Uterus (tissue), 4 donors: ENCODE results near the gene WASHC4. TPM values are rescaled to one million over a fixed set of nuclear protein-coding genes. Genes with fewer than 3 reads are reported as not detected.

Source experiments
- DNase-seq, 2 donors: peaks; one replicate each; pipeline ENCODE4 v3.0.0-alpha.2; 2019 to 2020
- H3K27ac ChIP-seq, 2 donors: fragments of 200-600 bp; sonication (generic); 1 replicate in 1 of 2; 2 replicates in 1 of 2; pipeline ENCODE4 v1.5.1; 2016 to 2018
- H3K27me3 ChIP-seq, 2 donors: fragments of 200-600 bp; sonication (generic); one replicate each; pipeline ENCODE4 v1.5.1; 2018 to 2019; ENCODE audit warnings: control low read depth in 1 of 2
- H3K36me3 ChIP-seq, 2 donors: fragments of 200-600 bp; sonication (generic); one replicate each; pipeline ENCODE4 v1.5.1; 2019; ENCODE audit warnings: control low read depth in 1 of 2
- H3K4me1 ChIP-seq, 2 donors: fragments of 200-600 bp; sonication (generic); one replicate each; pipeline ENCODE4 v1.5.1; 2018 to 2019; ENCODE audit warnings: control low read depth in 1 of 2
- H3K4me3 ChIP-seq, 2 donors: fragments of 200-600 bp; sonication (generic); 1 replicate in 1 of 2; 2 replicates in 1 of 2; pipeline ENCODE4 v1.5.1; 2018 to 2019; ENCODE audit warnings: mild to moderate bottlenecking in 1 of 2
- H3K9me3 ChIP-seq, 2 donors: fragments of 200-600 bp; sonication (generic); one replicate each; pipeline ENCODE4 v1.5.1; 2019; ENCODE audit warnings: control low read depth in 1 of 2
- POLR2A ChIP-seq, 2 donors: fragments of 450-650 bp; IDR thresholded peaks; one replicate each; pipeline ENCODE4 v1.6.1; 2016; ENCODE audit warnings: antibody characterized with exemption in 2 of 2, mild to moderate bottlenecking in 1 of 2, moderate library complexity in 1 of 2
- intact Hi-C: fragments of 100-400 bp; cut with DNase I; formaldehyde crosslinking; loops from one replicate; pipeline ENCODE4 v1.15.1; 2023; ENCODE audit warnings: low total_unique reads
- total RNA-seq, 4 donors: library from RNA; depleted of rRNA in 3 of 4; stranded (reverse); fragments of >200 nt in 3 of 4; gene quantifications; one replicate each; pipeline versions ENCODE4 v1.1.0 to v1.2.4, GENCODE V29; 2014 to 2023
- TF ChIP-seq, protein P1 (sequence below), 4 experiments: fragments of 200-600 bp in 2 of 4; fragments of 450-650 bp in 2 of 4; sonication (generic) in 2 of 4; IDR thresholded peaks; one replicate each; pipeline ENCODE4 v1.5.1; 2016 to 2019; ENCODE audit warnings: antibody characterized with exemption in 4 of 4, mild to moderate bottlenecking in 2 of 4, moderate library complexity in 1 of 4
- donor health status: DM: yes; HTN: yes; CAD: no.

The WASHC4 gene
- total RNA-seq, 4 donors from 2014 or later = 44.1 to 162 (median 59.9) TPM

GRCh38 chr12:105077435-105077834 lies 30.1 kb upstream of the WASHC4 start:
- Histone ChIP-seq H3K9me3 (no peaks in the 10 kb centered on the region), H3K4me1 (no peaks in the 10 kb centered on the region), H3K27ac (no peak overlapping the region), H3K27me3 (no peaks in the 10 kb centered on the region), H3K36me3 (no peaks in the 10 kb centered on the region), H3K4me3 (no peak overlapping the region)
- no peak for TF ChIP-seq POLR2A (IDR thresholded peaks at IDR 0.05)
- TF ChIP-seq, protein P1, sequence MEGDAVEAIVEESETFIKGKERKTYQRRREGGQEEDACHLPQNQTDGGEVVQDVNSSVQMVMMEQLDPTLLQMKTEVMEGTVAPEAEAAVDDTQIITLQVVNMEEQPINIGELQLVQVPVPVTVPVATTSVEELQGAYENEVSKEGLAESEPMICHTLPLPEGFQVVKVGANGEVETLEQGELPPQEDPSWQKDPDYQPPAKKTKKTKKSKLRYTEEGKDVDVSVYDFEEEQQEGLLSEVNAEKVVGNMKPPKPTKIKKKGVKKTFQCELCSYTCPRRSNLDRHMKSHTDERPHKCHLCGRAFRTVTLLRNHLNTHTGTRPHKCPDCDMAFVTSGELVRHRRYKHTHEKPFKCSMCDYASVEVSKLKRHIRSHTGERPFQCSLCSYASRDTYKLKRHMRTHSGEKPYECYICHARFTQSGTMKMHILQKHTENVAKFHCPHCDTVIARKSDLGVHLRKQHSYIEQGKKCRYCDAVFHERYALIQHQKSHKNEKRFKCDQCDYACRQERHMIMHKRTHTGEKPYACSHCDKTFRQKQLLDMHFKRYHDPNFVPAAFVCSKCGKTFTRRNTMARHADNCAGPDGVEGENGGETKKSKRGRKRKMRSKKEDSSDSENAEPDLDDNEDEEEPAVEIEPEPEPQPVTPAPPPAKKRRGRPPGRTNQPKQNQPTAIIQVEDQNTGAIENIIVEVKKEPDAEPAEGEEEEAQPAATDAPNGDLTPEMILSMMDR (IDR thresholded peaks at IDR 0.05) = no peak
- no peak for DNase-seq
- intact Hi-C loops = no loop called here

DNA sequence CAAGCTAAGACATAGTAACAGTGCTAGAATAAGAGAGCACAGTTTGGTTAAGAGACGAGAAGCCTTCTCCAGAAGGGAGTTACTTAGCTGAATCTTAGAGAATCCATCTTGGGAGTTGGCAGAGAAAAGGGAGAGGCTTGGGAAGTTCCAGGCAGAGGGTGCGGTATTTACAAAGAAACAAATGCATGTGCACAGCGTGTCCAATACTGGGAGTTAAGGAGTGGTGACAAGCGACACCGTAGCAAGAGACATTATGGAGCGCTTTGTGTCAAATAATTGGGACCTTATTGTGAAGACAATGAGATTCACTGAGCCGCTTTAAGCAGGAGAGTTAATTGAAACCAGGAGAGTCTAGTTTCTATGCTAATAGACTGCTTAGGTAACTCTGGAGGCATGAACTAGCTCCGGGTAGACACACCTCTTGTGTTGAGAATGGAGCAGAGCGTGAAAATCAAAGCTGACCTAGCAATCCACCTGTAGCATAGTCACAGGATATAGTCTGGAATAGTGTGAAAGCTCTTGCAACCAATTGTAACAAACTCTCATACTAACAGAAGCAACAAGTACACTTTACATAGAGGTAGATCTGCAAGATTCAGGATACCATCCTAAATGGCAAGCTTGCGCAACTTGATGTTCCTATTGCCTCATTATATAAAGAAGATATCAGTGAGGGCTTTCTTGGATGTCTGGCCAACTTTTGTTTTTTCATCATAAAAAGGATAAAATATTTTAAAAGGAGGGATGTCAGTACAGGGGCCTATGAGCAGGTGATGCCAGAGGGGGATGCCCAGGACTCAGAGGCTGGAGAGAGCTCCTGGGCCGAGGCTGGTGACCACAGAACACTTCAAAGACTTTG lies 28.6 kb upstream of the WASHC4 start:
- no peaks in the 10 kb centered on the region for H3K9me3 ChIP-seq
- H3K4me3 ChIP-seq = no peak overlapping the region
- H3K27me3 ChIP-seq = no peaks in the 10 kb centered on the region
- no peak for DNase-seq
- no peaks in the 10 kb centered on the region for H3K36me3 ChIP-seq
- TF ChIP-seq, protein P1 (IDR thresholded peaks at IDR 0.05) = no peak
- TF ChIP-seq POLR2A (IDR thresholded peaks at IDR 0.05) = no peak
- H3K27ac ChIP-seq = no peak overlapping the region
- intact Hi-C loops = no loop called here
- H3K4me1 ChIP-seq = no peaks in the 10 kb centered on the region

DNA sequence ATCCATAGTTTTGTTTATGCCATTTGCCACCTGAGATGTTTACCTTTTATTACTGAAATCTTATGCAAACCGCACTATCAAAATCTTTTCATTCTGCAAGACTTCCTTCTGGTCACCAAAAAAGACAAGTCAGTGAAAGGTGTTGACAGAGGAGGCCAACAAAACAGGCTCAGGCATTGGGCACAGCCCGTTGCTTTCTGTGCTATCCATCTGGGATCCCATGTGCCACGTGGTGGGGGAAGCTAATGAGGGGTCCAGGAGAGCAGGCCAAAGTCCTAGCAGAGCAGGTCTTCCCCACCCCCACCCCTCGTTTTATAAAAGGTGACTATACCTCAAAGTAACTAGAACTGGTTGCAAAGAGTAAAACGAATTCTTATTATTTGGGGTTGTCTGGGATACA lies 24.5 kb upstream of the WASHC4 start:
- TF ChIP-seq, protein P1 (IDR thresholded peaks at IDR 0.05) = no peak
- TF ChIP-seq POLR2A (IDR thresholded peaks at IDR 0.05) = no peak
- intact Hi-C loops = no loop called here
- no peak overlapping the region for H3K27ac ChIP-seq

DNA sequence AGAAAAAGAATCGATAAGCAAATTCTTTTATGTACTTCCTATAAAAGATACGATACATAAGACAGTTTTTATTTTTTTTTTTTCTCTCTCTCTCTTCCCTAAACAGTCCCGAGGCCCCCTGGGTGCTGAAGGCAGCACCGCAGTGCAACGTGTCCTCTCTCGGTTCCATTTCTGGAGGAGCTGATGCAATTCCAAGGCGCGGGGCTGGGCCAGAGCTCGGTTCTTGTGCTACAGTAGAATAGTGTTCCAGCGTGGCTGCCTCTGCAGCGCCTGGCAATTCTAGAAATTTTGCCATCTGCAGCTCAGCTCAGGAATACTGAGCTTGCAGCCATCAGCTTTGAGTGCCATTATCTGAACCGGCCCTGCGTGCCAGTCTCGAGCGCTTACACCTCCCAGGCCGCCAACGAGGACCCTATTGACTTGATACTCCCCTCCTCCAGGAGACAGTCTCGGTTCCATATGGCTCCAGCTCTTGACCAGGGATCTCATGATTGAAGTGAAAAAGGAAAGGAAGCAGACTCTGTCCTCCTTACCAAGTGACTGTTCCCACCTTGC lies 23.9 kb upstream of the WASHC4 start:
- Histone ChIP-seq H3K27me3 (no peaks in the 10 kb centered on the region), H3K36me3 (no peaks in the 10 kb centered on the region), H3K9me3 (no peaks in the 10 kb centered on the region), H3K4me3 (peak overlapping the region; percentile 48 to 51), H3K4me1 (no peaks in the 10 kb centered on the region), H3K27ac (peak overlapping the region; percentile 28 to 41)
- intact Hi-C loops = no loop called here
- TF ChIP-seq, protein P1 (IDR thresholded peaks at IDR 0.05) = no peak
- no peak for TF ChIP-seq POLR2A (IDR thresholded peaks at IDR 0.05)
- peak; percentile 48 to 58 for DNase-seq

More for the DNA sequence above, 24.5 kb upstream of the WASHC4 start:
- Histone ChIP-seq H3K4me3 (no peak overlapping the region), H3K27me3 (no peaks in the 10 kb centered on the region), H3K9me3 (no peaks in the 10 kb centered on the region), H3K36me3 (no peaks in the 10 kb centered on the region), H3K4me1 (no peaks in the 10 kb centered on the region)
- no peak for DNase-seq
